DOHH2 (cell line): Measurements from ENCODE around the gene ARMC8.

ENCODE experiments used
- H3F3A ChIP-seq: fragments of 200-600 bp; sonication (generic), shearing (Covaris generic); 2 replicates; pipeline ENCODE4 v1.6.0; 2016; ENCODE audit warnings: antibody characterized with exemption, mild to moderate bottlenecking; ENCODE audit not compliant: control insufficient read depth, insufficient read depth
- H3K27ac ChIP-seq: fragments of 200-600 bp; sonication (generic); 2 replicates; pipeline ENCODE4 v1.5.1; 2014; ENCODE audit warnings: low read depth, mild to moderate bottlenecking, low read length, moderate library complexity
- H3K27me3 ChIP-seq: fragments of 200-600 bp; sonication (generic); 2 replicates; pipeline ENCODE4 v1.6.1; 2014; ENCODE audit warnings: mild to moderate bottlenecking, low read length, mixed read lengths; ENCODE audit not compliant: control insufficient read depth
- H3K36me3 ChIP-seq: fragments of 200-600 bp; sonication (generic); 2 replicates; pipeline ENCODE4 v1.6.1; 2014; ENCODE audit warnings: mild to moderate bottlenecking, low read length, moderate library complexity, mixed read lengths; ENCODE audit not compliant: control insufficient read depth
- H3K4me1 ChIP-seq: fragments of 200-600 bp; sonication (generic); 2 replicates; pipeline ENCODE4 v1.6.1; 2014; ENCODE audit warnings: mild to moderate bottlenecking, low read length, mixed read lengths; ENCODE audit not compliant: control insufficient read depth
- H3K4me2 ChIP-seq: fragments of 200-600 bp; sonication (generic); 2 replicates; pipeline ENCODE4 v1.6.0; 2014; ENCODE audit warnings: mild to moderate bottlenecking, low read length, moderate library complexity
- H3K4me3 ChIP-seq: fragments of 200-600 bp; sonication (generic); 2 replicates; pipeline ENCODE4 v1.5.1; 2014; ENCODE audit warnings: mild to moderate bottlenecking, low read length, mixed read lengths
- H3K79me2 ChIP-seq: fragments of 200-600 bp; sonication (generic); 2 replicates; pipeline ENCODE4 v1.6.1; 2014; ENCODE audit warnings: mild to moderate bottlenecking, low read length, mixed read lengths; ENCODE audit not compliant: control insufficient read depth
- H3K9me2 ChIP-seq: fragments of 200-600 bp; sonication (generic); replicated peaks from 2 replicates; pipeline ENCODE4 v1.6.1; 2014; ENCODE audit warnings: mild to moderate bottlenecking, low read length, mixed read lengths; ENCODE audit not compliant: control insufficient read depth
- H3K9me3 ChIP-seq: fragments of 200-600 bp; sonication (generic); 2 replicates; pipeline ENCODE4 v1.6.1; 2014; ENCODE audit warnings: antibody characterized with exemption, low read length, mixed read lengths; ENCODE audit not compliant: control insufficient read depth, insufficient read depth
- H4K20me1 ChIP-seq: fragments of 200-600 bp; sonication (generic); 2 replicates; pipeline ENCODE4 v1.6.0; 2014; ENCODE audit warnings: low read depth, mild to moderate bottlenecking, antibody characterized with exemption, low read length, moderate library complexity; ENCODE audit not compliant: control insufficient read depth, insufficient read depth
- CTCF ChIP-seq: fragments of 200-600 bp; sonication (generic); IDR thresholded peaks from one replicate; pipeline ENCODE4 v1.5.1; 2014; ENCODE audit warnings: antibody characterized with exemption, mild to moderate bottlenecking, low read depth, low read length; ENCODE audit not compliant: poor library complexity, severe bottlenecking
- EZH2phosphoT487 ChIP-seq: fragments of 200-600 bp; sonication (generic); IDR thresholded peaks from 2 replicates; pipeline ENCODE4 v1.6.1; 2017; ENCODE audit warnings: borderline replicate concordance, mild to moderate bottlenecking, antibody characterized with exemption, low read length, moderate library complexity, mixed read lengths

The ARMC8 gene

GRCh38 chr3:138230525-138230924 lies 43.4 kb downstream of the ARMC8 start:
- Histone ChIP-seq H3K27ac (no peak overlapping the region), H4K20me1 (no peaks in the 10 kb centered on the region), H3K4me3 (no peak overlapping the region), H3K79me2 (no peaks in the 10 kb centered on the region), H3F3A (no peaks in the 10 kb centered on the region), H3K4me2 (no peak overlapping the region), H3K9me2 (no peaks in the 10 kb centered on the region), H3K27me3 (no peaks in the 10 kb centered on the region), H3K36me3 (peaks cover 72% of the 10 kb centered on the region), H3K4me1 (no peaks in the 10 kb centered on the region), H3K9me3 (no peaks in the 10 kb centered on the region)
- TF ChIP-seq EZH2phosphoT487 = no peak

- Histone ChIP-seq H3K4me1 (peaks cover 12% of the 10 kb centered on the region), H3K27ac (no peak overlapping the region), H3K4me2 (no peak overlapping the region), H3K9me2 (no peaks in the 10 kb centered on the region), H3K36me3 (peaks cover 75% of the 10 kb centered on the region), H3K4me3 (no peak overlapping the region), H3K9me3 (no peaks in the 10 kb centered on the region), H3K79me2 (no peaks in the 10 kb centered on the region), H3F3A (peaks cover 2% of the 10 kb centered on the region; the same call in 1 of the 2 replicates), H3K27me3 (no peaks in the 10 kb centered on the region), H4K20me1 (no peaks in the 10 kb centered on the region)
- TF ChIP-seq EZH2phosphoT487 (no peak), CTCF (no peak)
Observed at GRCh38 chr3:138232705-138233364, 45.7 kb downstream of the ARMC8 start.

- H3K27ac ChIP-seq = no peak overlapping the region
- peaks cover 78% of the 10 kb centered on the region for H3K36me3 ChIP-seq
Observed at GRCh38 chr3:138234401-138235179, 47.5 kb downstream of the ARMC8 start.

More at GRCh38 chr3:138234401-138235179, 47.5 kb downstream of the ARMC8 start:
- Histone ChIP-seq H4K20me1 (no peaks in the 10 kb centered on the region), H3K79me2 (no peaks in the 10 kb centered on the region), H3K4me1 (peaks cover 12% of the 10 kb centered on the region), H3K9me3 (no peaks in the 10 kb centered on the region), H3K27me3 (no peaks in the 10 kb centered on the region), H3K9me2 (no peaks in the 10 kb centered on the region), H3F3A (peaks cover 2% of the 10 kb centered on the region; the same call in 1 of the 2 replicates), H3K4me3 (no peak overlapping the region), H3K4me2 (no peak overlapping the region)
- TF ChIP-seq CTCF = no peak
- TF ChIP-seq EZH2phosphoT487 = no peak
